HG03175 (cell line): ENCODE data around the gene UGCG.

Experiments used
- ATAC-seq: cut with Tn5 transposase; IDR thresholded peaks from one replicate; pipeline ENCODE4 v1.9.1; 2021; ENCODE audit warnings: mild to moderate bottlenecking, moderate library complexity; ENCODE audit not compliant: unreplicated experiment

UGCG gene

GRCh38 chr9:111975709-111976108, 79.1 kb downstream of the UGCG start:
- ATAC-seq = no peak

- ATAC-seq = no peak
These were observed 82.0 kb downstream of the UGCG start for GRCh38 chr9:111978616-111979015.

- no peak for ATAC-seq
These were observed 82.9 kb downstream of the UGCG start for GRCh38 chr9:111979561-111979960.

GRCh38 chr9:111980398-111980797, 83.8 kb downstream of the UGCG start:
- ATAC-seq = no peak

GRCh38 chr9:111983484-111983908, 86.9 kb downstream of the UGCG start:
- peak; percentile 65 for ATAC-seq

GRCh38 chr9:111984086-111984802, 87.6 kb downstream of the UGCG start:
- ATAC-seq = no peak
